Measurements from ENCODE around the gene C22orf42.
A peak's percentile ranks its signal among the peaks of the same experiment; 100 is the strongest.
"Not testable (repeated sequence)": the region's sequence is repeated elsewhere in the genome, so short reads cannot be mapped to it uniquely, and the experiment has no call there.

Gene C22orf42

GRCh38 chr22:32144496-32145274, 14.4 kb downstream of the C22orf42 start:
- TF ChIP-seq CTCF (IDR thresholded peaks at IDR 0.05; ENCODE audit: low read depth, low read length, missing control alignments): no peak
- H3K4me3 ChIP-seq (ENCODE audit: low read depth, low read length): no peak overlapping the region
- in situ Hi-C loops (cut with HindIII; ENCODE audit: low pct_ligation_motif_present, low sequenced_read_pairs): no loop called here
- H3K27ac ChIP-seq: no peak overlapping the region
- DNase-seq: no peak
- H3K36me3 ChIP-seq (replicated peaks): no peaks in the 10 kb centered on the region
- H3K27me3 ChIP-seq (replicated peaks): no peaks in the 10 kb centered on the region

- Histone ChIP-seq H3K27ac (no peak overlapping the region), H3K36me3 (replicated peaks) (no peaks in the 10 kb centered on the region), H3K27me3 (replicated peaks) (no peaks in the 10 kb centered on the region), H3K4me3 (ENCODE audit: low read depth, low read length) (no peak overlapping the region)
- no peak for TF ChIP-seq CTCF (IDR thresholded peaks at IDR 0.05; ENCODE audit: low read depth, low read length, missing control alignments)
- no peak for DNase-seq
- in situ Hi-C loops (cut with HindIII; ENCODE audit: low pct_ligation_motif_present, low sequenced_read_pairs): no loop called here
These were observed 16.5 kb downstream of the C22orf42 start for GRCh38 chr22:32142600-32142999.

- H3K27ac ChIP-seq; in situ Hi-C loops (cut with HindIII; ENCODE audit: low pct_ligation_motif_present, low sequenced_read_pairs); H3K36me3 ChIP-seq (replicated peaks); DNase-seq; H3K4me3 ChIP-seq (ENCODE audit: low read depth, low read length); H3K27me3 ChIP-seq (replicated peaks): not testable (repeated sequence)
- peak; percentile 33 for TF ChIP-seq CTCF (IDR thresholded peaks at IDR 0.05; ENCODE audit: low read depth, low read length, missing control alignments)
These were observed 18.4 kb downstream of the C22orf42 start for GRCh38 chr22:32140688-32141087.

GRCh38 chr22:32138576-32138975, 20.5 kb downstream of the C22orf42 start:
- DNase-seq; H3K27me3 ChIP-seq (replicated peaks); H3K36me3 ChIP-seq (replicated peaks); in situ Hi-C loops (cut with HindIII; ENCODE audit: low pct_ligation_motif_present, low sequenced_read_pairs); H3K4me3 ChIP-seq (ENCODE audit: low read depth, low read length); H3K27ac ChIP-seq: not testable (repeated sequence)

GRCh38 chr22:32137731-32138324, 21.3 kb downstream of the C22orf42 start:
- H3K27me3 ChIP-seq (replicated peaks); in situ Hi-C loops (cut with HindIII; ENCODE audit: low pct_ligation_motif_present, low sequenced_read_pairs); H3K27ac ChIP-seq; H3K36me3 ChIP-seq (replicated peaks); H3K4me3 ChIP-seq (ENCODE audit: low read depth, low read length): not testable (repeated sequence)
- DNase-seq: peak; percentile 3

GRCh38 chr22:32136881-32137280, 22.2 kb downstream of the C22orf42 start:
- H3K27me3 ChIP-seq (replicated peaks); H3K27ac ChIP-seq; H3K4me3 ChIP-seq (ENCODE audit: low read depth, low read length); DNase-seq; H3K36me3 ChIP-seq (replicated peaks); in situ Hi-C loops (cut with HindIII; ENCODE audit: low pct_ligation_motif_present, low sequenced_read_pairs): not testable (repeated sequence)

GRCh38 chr22:32135958-32136357, 23.1 kb downstream of the C22orf42 start:
- H3K27ac ChIP-seq; H3K4me3 ChIP-seq (ENCODE audit: low read depth, low read length); in situ Hi-C loops (cut with HindIII; ENCODE audit: low pct_ligation_motif_present, low sequenced_read_pairs); H3K27me3 ChIP-seq (replicated peaks); H3K36me3 ChIP-seq (replicated peaks): not testable (repeated sequence)
- peak; percentile 68 for DNase-seq

- in situ Hi-C loops (cut with HindIII; ENCODE audit: low pct_ligation_motif_present, low sequenced_read_pairs); H3K4me3 ChIP-seq (ENCODE audit: low read depth, low read length); H3K36me3 ChIP-seq (replicated peaks); H3K27me3 ChIP-seq (replicated peaks); H3K27ac ChIP-seq; DNase-seq: not testable (repeated sequence)
These were observed 24.3 kb downstream of the C22orf42 start for GRCh38 chr22:32134796-32135195.

Data from brain microvascular endothelial cell (primary cell).